MM.1S (cell line): Measurements from ENCODE around the gene GSTT4.
"Not testable (repeated sequence)": the region's sequence is repeated elsewhere in the genome, so short reads cannot be mapped to it uniquely, and the experiment has no call there.

Source experiments
- DNase-seq: peaks from one replicate; pipeline ENCODE4 v3.0.0-alpha.2; 2015
- H2AFZ ChIP-seq: fragments of 300-600 bp; sonication (generic); 2 replicates; pipeline ENCODE4 v1.6.0; 2016; ENCODE audit warnings: antibody characterized with exemption, low read length
- H3F3A ChIP-seq: fragments of 300-600 bp; sonication (generic); 2 replicates; pipeline ENCODE4 v1.6.1; 2016; ENCODE audit warnings: mild to moderate bottlenecking, antibody characterized with exemption, low read length, moderate library complexity, mixed read lengths; ENCODE audit not compliant: insufficient read depth
- H3K27ac ChIP-seq: fragments of 300-600 bp; sonication (generic); 2 replicates; pipeline ENCODE4 v1.5.1; 2016; ENCODE audit warnings: mild to moderate bottlenecking, low read length
- H3K27me3 ChIP-seq: fragments of 300-600 bp; sonication (generic); replicated peaks from 2 replicates; pipeline ENCODE4 v1.6.0; 2016; ENCODE audit warnings: low read length; ENCODE audit not compliant: insufficient read depth
- H3K36me3 ChIP-seq: fragments of 300-600 bp; sonication (generic); replicated peaks from 2 replicates; pipeline ENCODE4 v1.6.1; 2016; ENCODE audit warnings: mild to moderate bottlenecking, low read length, mixed read lengths; ENCODE audit not compliant: insufficient read depth
- H3K4me1 ChIP-seq: fragments of 300-600 bp; sonication (generic); 2 replicates; pipeline ENCODE4 v1.6.1; 2016; ENCODE audit warnings: low read length, mixed read lengths
- H3K4me2 ChIP-seq: fragments of 300-600 bp; sonication (generic); 2 replicates; pipeline ENCODE4 v1.6.0; 2016; ENCODE audit warnings: low read depth, low read length
- H3K4me3 ChIP-seq: fragments of 300-600 bp; sonication (generic); 2 replicates; pipeline ENCODE4 v1.5.1; 2016; ENCODE audit warnings: low read length, mixed read lengths
- H3K79me2 ChIP-seq: fragments of 300-600 bp; sonication (generic); 2 replicates; pipeline ENCODE4 v1.6.1; 2016; ENCODE audit warnings: mixed run types, low read length, mixed read lengths
- H3K9ac ChIP-seq: fragments of 300-600 bp; sonication (generic); 2 replicates; pipeline ENCODE4 v1.6.1; 2016; ENCODE audit warnings: low read length, mixed read lengths
- H3K9me2 ChIP-seq: fragments of 300-600 bp; sonication (generic); replicated peaks from 2 replicates; pipeline ENCODE4 v1.6.1; 2016; ENCODE audit warnings: mild to moderate bottlenecking, low read length, mixed read lengths; ENCODE audit not compliant: insufficient read depth
- H3K9me3 ChIP-seq: fragments of 300-600 bp; sonication (generic); replicated peaks from 2 replicates; pipeline ENCODE4 v1.6.1; 2016; ENCODE audit warnings: mild to moderate bottlenecking, low read length, mixed read lengths; ENCODE audit not compliant: insufficient read depth
- H4K20me1 ChIP-seq: fragments of 300-600 bp; sonication (generic); 2 replicates; pipeline ENCODE4 v1.6.1; 2016; ENCODE audit warnings: mild to moderate bottlenecking, low read length, moderate library complexity, mixed read lengths; ENCODE audit not compliant: insufficient read depth

Gene GSTT4

DNA sequence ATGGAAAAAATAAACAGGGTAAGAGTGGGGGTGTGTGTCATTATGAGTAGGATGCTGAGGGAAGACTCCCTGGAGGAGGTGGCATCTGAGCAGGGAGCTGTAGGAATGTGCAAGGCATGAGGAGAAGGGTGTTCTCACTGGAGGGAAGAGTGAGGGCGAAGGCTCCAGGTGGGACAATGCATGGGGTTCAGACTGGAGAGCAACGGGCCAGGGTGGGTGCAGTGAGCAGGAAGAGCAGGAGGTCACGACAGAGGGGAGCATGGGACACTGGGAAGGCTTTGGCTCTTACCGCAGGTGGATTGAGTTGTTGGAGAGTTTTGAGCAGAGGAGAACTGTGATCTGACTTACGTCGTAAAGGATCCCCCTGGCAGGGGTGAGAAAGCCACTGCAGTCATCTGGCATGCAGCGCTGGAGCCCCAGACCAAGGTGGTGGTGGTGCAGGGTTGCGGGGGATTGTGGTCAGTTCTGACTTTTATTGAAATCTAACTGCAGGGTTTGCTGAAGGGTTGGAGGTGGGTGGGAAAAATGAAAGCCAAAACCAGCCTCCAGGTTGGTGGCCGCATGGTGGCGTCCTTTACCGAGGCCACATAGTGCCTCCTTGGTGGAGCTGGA lies 52.4 kb downstream of the GSTT4 start:
- not testable (repeated sequence) for H3K4me1 ChIP-seq, H3K79me2 ChIP-seq, H2AFZ ChIP-seq

DNA sequence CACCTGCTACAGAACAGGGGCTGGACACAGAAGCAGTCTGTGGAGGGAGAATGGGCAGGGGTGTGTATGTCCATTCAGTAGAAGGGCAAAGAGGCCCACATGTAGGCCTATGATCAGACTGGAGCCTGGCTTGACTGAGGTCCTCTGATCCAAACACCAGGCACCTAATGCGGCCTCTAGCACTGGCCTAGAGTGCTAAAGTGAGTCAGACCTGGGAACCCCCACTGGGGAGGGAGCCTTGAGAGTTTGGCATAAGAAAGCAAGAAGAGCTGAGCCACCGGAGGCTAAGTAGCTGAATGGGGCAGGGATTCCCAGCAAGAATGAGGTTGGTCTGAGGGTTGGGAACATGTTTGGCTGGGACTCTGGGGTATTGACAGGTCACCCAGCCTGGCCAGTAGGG lies 53.9 kb downstream of the GSTT4 start:
- H3K4me3 ChIP-seq, H3K4me2 ChIP-seq, H3K27me3 ChIP-seq, H2AFZ ChIP-seq, H3K36me3 ChIP-seq, H3K9me2 ChIP-seq, H3K27ac ChIP-seq, H3F3A ChIP-seq, H3K79me2 ChIP-seq, H3K9ac ChIP-seq, H4K20me1 ChIP-seq, H3K9me3 ChIP-seq, DNase-seq, H3K4me1 ChIP-seq: not testable (repeated sequence)

More for the DNA sequence above, 52.4 kb downstream of the GSTT4 start:
- not testable (repeated sequence) for H3K9ac ChIP-seq, H3K27ac ChIP-seq, H4K20me1 ChIP-seq, H3K36me3 ChIP-seq, H3K9me2 ChIP-seq, H3F3A ChIP-seq, H3K9me3 ChIP-seq, H3K4me3 ChIP-seq, DNase-seq, H3K27me3 ChIP-seq, H3K4me2 ChIP-seq

GRCh38 chr22:23949764-23950163 lies 55.5 kb downstream of the GSTT4 start:
- H3K9ac ChIP-seq, DNase-seq, H3F3A ChIP-seq, H3K27ac ChIP-seq, H3K4me3 ChIP-seq, H3K36me3 ChIP-seq, H3K9me2 ChIP-seq, H3K79me2 ChIP-seq, H3K9me3 ChIP-seq, H2AFZ ChIP-seq, H4K20me1 ChIP-seq, H3K4me1 ChIP-seq, H3K27me3 ChIP-seq, H3K4me2 ChIP-seq: not testable (repeated sequence)
